Suprapubic skin (tissue), 2 donors: ENCODE measurements around the gene CELF4.

Experiments
- EP300 ChIP-seq: sonication (generic); formaldehyde crosslinking; IDR thresholded peaks from one replicate; pipeline ENCODE4 v1.6.1; 2017; ENCODE audit warnings: antibody characterized with exemption
- POLR2A ChIP-seq, 2 donors: fragments of 450-650 bp; IDR thresholded peaks; one replicate each; pipeline ENCODE4 v1.6.1; 2017; ENCODE audit warnings: antibody characterized with exemption in 2 of 2, mild to moderate bottlenecking in 2 of 2, moderate library complexity in 2 of 2

GRCh38 chr18:37453752-37454151, 111.8 kb downstream of the CELF4 start:
- no peak for TF ChIP-seq POLR2A (IDR thresholded peaks at IDR 0.05)
- TF ChIP-seq EP300, result no peak
